Pancreas (tissue), 10 donors: ENCODE measurements around the gene RAD51B. TPM values are rescaled to one million over a fixed set of nuclear protein-coding genes. Genes with fewer than 3 reads are reported as not detected.
A peak's percentile ranks its signal among the peaks of the same experiment; 100 is the strongest.

ENCODE experiments used
- ATAC-seq, 4 donors: fragments of 200-7000 bp; cut with Tn5 transposase; one replicate each; pipeline versions ENCODE4 v1.8.0 to v1.9.1; 2020; ENCODE audit warnings: mild to moderate bottlenecking in 4 of 4, moderate library complexity in 4 of 4
- DNase-seq, 6 donors: peaks; one replicate each; pipeline ENCODE4 v3.0.0-alpha.2; 2020
- FAIRE-seq: peaks from 2 replicates; lab custom pipeline; 2012; peaks lifted over from hg19 to GRCh38; lab: Jason Lieb, UNC
- H3K27ac ChIP-seq, 4 donors: fragments of 200-600 bp; sonication (generic); 1 replicate in 3 of 4; 2 replicates in 1 of 4; pipeline versions ENCODE4 v1.5.0 to v1.8.0; 2020
- H3K27me3 ChIP-seq, 4 donors: fragments of 200-600 bp; one replicate each; pipeline ENCODE4 v1.8.0; 2021
- H3K36me3 ChIP-seq, 3 donors: fragments of 200-600 bp; sonication (generic) in 1 of 3; one replicate each; pipeline versions ENCODE4 v1.5.0 to v1.8.0; 2020 to 2021
- H3K4me1 ChIP-seq, 3 donors: fragments of 200-600 bp; one replicate each; pipeline ENCODE4 v1.8.0; 2021
- H3K4me3 ChIP-seq, 4 donors: fragments of 200-600 bp; sonication (generic) in 2 of 4; one replicate each; pipeline versions ENCODE4 v1.5.0 to v1.8.0; 2020 to 2021
- H3K9me3 ChIP-seq, 4 donors: fragments of 200-600 bp; one replicate each; pipeline ENCODE4 v1.8.0; 2021
- WGBS, 2 donors: extraction: QIAGEN DNeasy Blood & Tissue Kit; methylation state at CpG; one replicate each; pipeline ENCODE4 v1.1.7; 2013; 5-methylcytosine and 5-hydroxymethylcytosine counted together
- intact Hi-C, 3 donors: fragments of 100-400 bp; cut with DNase I; formaldehyde crosslinking; loops; one replicate each; pipeline versions ENCODE4 v1.11.1 to v1.14.2; 2022
- polyA plus RNA-seq, 2 donors: library from polyadenylated mRNA; stranded (reverse); fragments of 200-250 nt; gene quantifications; one replicate each; pipeline ENCODE4 v1.2.3, GENCODE V29; 2013
- total RNA-seq, 6 donors: library from RNA; stranded (reverse); fragmentation: NEBNext Ultra II Directional in 4 of 6; extraction: Animal tissue kit (Norgen Biotek cat#: 25700) in 4 of 6; gene quantifications; one replicate each; pipeline versions ENCODE4 v1.2.1 to v1.2.4, GENCODE V29; 2021 to 2023
- TF ChIP-seq, protein P1 (sequence below), 4 donors: fragments of 200-600 bp; sonication (generic) in 3 of 4; IDR thresholded peaks; one replicate each; pipeline versions ENCODE4 v1.5.0 to v1.8.0; 2021; ENCODE audit warnings: antibody characterized with exemption in 4 of 4
- donor health status: healthy with polysubstance abuse.
- donor health status: DM: no; HTN: no; CAD: no; lungs with moderate emphysema.
- donor health status: DM: no; HTN: no; CAD: no.
- donor health status: control.
- donor health status: control.
- donor health status: Bipolar disorder and iron deficiency.
- donor health status: DM: yes; HTN: yes; CAD: no.
- donor health status: DM: no; HTN: no; CAD: no.
- donor health status: DM: no; HTN: no; CAD: no.
- donor health status: DM: yes; HTN: yes; CAD: no.

The RAD51B gene
- total and polyA plus RNA-seq, 8 donors, result 1.1 to 17.3 (median 5.8) TPM

DNA sequence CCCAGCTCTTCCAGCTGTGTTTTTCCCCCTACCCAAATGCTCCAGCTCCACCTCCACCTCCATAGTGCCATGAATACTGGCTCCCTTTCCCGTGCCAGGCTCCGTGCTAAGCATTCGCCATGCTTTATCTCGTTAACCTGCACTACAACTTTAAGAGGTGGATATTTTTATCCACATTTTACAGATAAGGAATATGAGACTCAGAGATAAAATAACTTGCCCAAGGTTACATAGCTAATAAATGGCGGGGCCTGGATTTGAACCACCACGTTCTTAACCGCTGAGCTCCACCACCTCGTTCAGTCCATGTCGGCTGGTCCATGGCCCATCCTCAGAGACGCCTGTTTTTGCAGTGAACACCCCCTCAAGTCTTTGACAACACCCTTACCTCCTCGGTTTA, 858.3 kb downstream of the RAD51B start:
- intact Hi-C loops, result loop anchor here in 1 of 3 donors (10.0 kb wide), 1 partner anchor 97 kb away; no protein-coding TSS in a partner anchor
- ATAC-seq, result peak in 2 of 4 donors; percentile 17 to 42

DNA sequence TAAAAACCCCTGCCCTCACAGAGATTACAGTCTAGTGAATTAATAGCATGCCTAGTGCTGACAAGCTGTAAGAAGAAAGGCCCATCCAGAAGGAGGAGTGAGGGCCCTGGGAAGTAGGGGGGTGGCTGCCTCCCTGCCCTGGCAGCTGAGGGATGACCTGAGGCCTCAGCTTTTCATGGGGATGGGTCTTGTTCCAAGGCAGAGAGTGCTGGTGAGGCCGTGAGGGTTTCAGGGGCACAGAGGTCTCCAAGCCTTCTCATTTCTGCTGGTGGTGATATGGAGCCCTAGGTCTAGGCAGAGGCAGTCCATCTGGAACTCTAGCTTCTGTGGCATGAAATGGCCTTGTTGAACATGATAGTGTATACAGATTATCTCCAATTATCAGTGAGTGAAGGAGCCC, 858.9 kb downstream of the RAD51B start:
- no peak for FAIRE-seq
- 96 to 100% methylated on average over 1 of the region's 1 CpG for WGBS, 2 donors
- ATAC-seq, result no peak
- no peaks in the 10 kb centered on the region for H3K27me3 ChIP-seq
- no peaks in the 10 kb centered on the region for H3K36me3 ChIP-seq
- H3K9me3 ChIP-seq, result no peaks in the 10 kb centered on the region
- peaks cover 19 to 45% (median 25%) of the 10 kb centered on the region in 3 donors for H3K4me1 ChIP-seq
- no peak overlapping the region for H3K4me3 ChIP-seq
- intact Hi-C loops, result loop anchor here in 1 of 3 donors (10.0 kb wide), 1 partner anchor 96 kb away; no protein-coding TSS in a partner anchor
- peak overlapping the region in 1 of 4 donors; percentile 71 for H3K27ac ChIP-seq
- DNase-seq, result no peak
- TF ChIP-seq, protein P1, sequence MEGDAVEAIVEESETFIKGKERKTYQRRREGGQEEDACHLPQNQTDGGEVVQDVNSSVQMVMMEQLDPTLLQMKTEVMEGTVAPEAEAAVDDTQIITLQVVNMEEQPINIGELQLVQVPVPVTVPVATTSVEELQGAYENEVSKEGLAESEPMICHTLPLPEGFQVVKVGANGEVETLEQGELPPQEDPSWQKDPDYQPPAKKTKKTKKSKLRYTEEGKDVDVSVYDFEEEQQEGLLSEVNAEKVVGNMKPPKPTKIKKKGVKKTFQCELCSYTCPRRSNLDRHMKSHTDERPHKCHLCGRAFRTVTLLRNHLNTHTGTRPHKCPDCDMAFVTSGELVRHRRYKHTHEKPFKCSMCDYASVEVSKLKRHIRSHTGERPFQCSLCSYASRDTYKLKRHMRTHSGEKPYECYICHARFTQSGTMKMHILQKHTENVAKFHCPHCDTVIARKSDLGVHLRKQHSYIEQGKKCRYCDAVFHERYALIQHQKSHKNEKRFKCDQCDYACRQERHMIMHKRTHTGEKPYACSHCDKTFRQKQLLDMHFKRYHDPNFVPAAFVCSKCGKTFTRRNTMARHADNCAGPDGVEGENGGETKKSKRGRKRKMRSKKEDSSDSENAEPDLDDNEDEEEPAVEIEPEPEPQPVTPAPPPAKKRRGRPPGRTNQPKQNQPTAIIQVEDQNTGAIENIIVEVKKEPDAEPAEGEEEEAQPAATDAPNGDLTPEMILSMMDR (IDR thresholded peaks at IDR 0.05), result no peak

More for the DNA sequence above, 858.3 kb downstream of the RAD51B start:
- Histone ChIP-seq H3K27ac (peak overlapping the region in 1 of 4 donors; percentile 71), H3K4me3 (no peak overlapping the region), H3K36me3 (no peaks in the 10 kb centered on the region), H3K4me1 (peaks cover 25 to 43% (median 29%) of the 10 kb centered on the region in 3 donors), H3K9me3 (no peaks in the 10 kb centered on the region), H3K27me3 (no peaks in the 10 kb centered on the region)
- WGBS, 2 donors, result 26 to 27% methylated on average over 11 of the region's 11 CpGs
- FAIRE-seq (no peak), DNase-seq (no peak)
- TF ChIP-seq, protein P1 (IDR thresholded peaks at IDR 0.05), result no peak

DNA sequence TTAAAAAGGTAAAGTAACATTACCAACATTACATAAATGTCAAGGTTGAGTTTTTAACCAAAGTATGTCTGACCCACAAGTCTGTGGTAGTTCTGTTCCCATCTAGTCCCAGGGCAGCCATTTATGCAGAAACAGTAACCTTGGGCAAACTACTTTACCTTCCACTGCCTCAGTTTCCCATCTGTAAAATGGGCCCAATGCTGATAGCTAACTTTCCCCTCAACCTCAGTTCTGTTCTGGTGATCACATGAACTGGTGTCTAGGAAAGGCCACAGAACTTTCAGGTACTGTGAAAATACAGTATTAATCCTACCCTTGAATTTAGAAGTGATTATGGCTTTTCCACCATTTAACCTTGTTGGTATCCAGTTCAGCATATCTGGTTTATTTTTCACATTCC, 859.7 kb downstream of the RAD51B start:
- no peaks in the 10 kb centered on the region for H3K27me3 ChIP-seq
- H3K9me3 ChIP-seq, result no peaks in the 10 kb centered on the region
- ATAC-seq, result no peak
- no peak overlapping the region for H3K4me3 ChIP-seq
- FAIRE-seq, result no peak
- DNase-seq, result no peak
- no peaks in the 10 kb centered on the region for H3K36me3 ChIP-seq
- peaks cover 19 to 47% (median 25%) of the 10 kb centered on the region in 3 donors for H3K4me1 ChIP-seq
- intact Hi-C loops, result loop anchor here in 1 of 3 donors (10.0 kb wide), 1 partner anchor 96 kb away; no protein-coding TSS in a partner anchor
- TF ChIP-seq, protein P1 (IDR thresholded peaks at IDR 0.05), result no peak
- peak overlapping the region in 2 of 4 donors; percentile 45 to 71 for H3K27ac ChIP-seq

DNA sequence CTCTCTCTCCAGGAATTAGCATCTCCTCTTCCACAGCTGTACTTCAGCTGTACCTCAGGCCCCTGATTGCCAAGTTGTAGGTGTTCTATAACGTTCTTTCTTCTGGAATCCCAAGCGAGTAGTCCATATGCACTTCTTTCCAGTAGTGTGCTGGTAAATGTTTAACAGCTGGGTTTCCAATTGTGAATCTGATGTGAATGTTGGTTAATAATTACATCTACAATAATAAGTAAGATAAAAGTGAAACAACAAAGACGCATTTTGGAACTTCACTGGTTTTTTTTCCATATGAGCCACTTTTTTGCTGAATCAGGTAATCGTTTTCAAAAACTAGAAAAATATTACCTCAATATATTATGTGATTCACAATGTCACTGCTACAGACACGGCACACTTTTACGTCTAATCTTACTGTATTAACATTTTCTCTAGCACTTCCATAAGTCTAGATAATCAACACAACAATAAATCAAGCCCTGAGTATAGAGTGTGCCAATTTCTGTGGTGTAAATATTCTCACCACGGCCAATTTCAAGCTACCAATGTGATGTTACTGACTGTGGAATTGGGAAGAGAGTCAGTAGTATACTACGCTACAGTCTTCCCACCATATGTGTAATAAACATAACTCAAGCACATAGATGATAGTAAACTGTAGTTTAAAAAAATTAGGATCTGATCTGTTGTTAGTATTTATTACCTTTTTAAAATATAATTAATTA, 860.3 kb downstream of the RAD51B start:
- intact Hi-C loops, result loop anchor here in 1 of 3 donors (10.0 kb wide), 1 partner anchor 95 kb away; no protein-coding TSS in a partner anchor
- ATAC-seq (peak; percentile 33 to 67 (median 58)), DNase-seq (no peak), FAIRE-seq (no peak)
- Histone ChIP-seq H3K27ac (peak overlapping the region in 2 of 4 donors; percentile 45 to 71), H3K36me3 (no peaks in the 10 kb centered on the region), H3K4me3 (peak overlapping the region in 1 of 4 donors; percentile 5), H3K9me3 (no peaks in the 10 kb centered on the region), H3K27me3 (no peaks in the 10 kb centered on the region), H3K4me1 (peaks cover 19 to 52% (median 25%) of the 10 kb centered on the region in 3 donors)
- TF ChIP-seq, protein P1 (IDR thresholded peaks at IDR 0.05), result no peak
- 28% methylated on average over 8 of the region's 8 CpGs for WGBS, 2 donors
